ENCODE measurements around the gene TXLNG.

DNA sequence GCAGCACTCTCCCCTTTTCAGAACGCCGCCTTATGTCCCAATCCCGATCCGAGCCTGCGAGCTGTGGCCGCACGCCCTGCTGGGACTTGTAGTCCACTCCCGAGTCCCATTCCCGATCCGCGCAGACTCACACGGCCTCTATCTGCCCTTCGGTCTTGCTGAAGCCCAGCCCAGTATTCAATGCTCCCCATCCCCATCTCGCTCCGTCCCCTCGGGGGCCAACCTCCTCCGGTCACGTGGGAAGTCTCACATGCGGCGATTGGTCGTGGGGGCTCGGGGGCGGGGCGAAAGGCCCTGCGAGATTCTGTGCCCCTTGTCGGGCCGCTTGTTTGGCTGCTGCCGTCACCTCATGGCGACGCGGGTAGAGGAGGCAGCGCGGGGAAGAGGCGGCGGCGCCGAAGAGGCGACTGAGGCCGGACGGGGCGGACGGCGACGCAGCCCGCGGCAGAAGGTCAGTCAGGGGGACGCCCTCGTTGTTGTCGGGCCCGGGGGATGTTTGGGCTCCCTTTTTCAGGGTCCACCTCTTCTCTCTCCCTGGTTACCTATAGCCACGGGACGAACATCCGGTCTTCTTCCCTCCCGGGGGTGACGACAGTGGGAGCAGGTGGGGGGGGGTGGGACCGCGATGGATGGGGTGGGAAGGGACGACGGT, at the start of gene TXLNG:
- TF ChIP-seq, protein P1, sequence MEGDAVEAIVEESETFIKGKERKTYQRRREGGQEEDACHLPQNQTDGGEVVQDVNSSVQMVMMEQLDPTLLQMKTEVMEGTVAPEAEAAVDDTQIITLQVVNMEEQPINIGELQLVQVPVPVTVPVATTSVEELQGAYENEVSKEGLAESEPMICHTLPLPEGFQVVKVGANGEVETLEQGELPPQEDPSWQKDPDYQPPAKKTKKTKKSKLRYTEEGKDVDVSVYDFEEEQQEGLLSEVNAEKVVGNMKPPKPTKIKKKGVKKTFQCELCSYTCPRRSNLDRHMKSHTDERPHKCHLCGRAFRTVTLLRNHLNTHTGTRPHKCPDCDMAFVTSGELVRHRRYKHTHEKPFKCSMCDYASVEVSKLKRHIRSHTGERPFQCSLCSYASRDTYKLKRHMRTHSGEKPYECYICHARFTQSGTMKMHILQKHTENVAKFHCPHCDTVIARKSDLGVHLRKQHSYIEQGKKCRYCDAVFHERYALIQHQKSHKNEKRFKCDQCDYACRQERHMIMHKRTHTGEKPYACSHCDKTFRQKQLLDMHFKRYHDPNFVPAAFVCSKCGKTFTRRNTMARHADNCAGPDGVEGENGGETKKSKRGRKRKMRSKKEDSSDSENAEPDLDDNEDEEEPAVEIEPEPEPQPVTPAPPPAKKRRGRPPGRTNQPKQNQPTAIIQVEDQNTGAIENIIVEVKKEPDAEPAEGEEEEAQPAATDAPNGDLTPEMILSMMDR (IDR thresholded peaks at IDR 0.05; ENCODE audit: insufficient read depth, low read length): no peak
- peak; percentile 71; the same call in 1 of the 2 replicates for TF ChIP-seq POLR2AphosphoS5 (IDR thresholded peaks at IDR 0.05; ENCODE audit: low read depth)
- TF ChIP-seq, protein P2, sequence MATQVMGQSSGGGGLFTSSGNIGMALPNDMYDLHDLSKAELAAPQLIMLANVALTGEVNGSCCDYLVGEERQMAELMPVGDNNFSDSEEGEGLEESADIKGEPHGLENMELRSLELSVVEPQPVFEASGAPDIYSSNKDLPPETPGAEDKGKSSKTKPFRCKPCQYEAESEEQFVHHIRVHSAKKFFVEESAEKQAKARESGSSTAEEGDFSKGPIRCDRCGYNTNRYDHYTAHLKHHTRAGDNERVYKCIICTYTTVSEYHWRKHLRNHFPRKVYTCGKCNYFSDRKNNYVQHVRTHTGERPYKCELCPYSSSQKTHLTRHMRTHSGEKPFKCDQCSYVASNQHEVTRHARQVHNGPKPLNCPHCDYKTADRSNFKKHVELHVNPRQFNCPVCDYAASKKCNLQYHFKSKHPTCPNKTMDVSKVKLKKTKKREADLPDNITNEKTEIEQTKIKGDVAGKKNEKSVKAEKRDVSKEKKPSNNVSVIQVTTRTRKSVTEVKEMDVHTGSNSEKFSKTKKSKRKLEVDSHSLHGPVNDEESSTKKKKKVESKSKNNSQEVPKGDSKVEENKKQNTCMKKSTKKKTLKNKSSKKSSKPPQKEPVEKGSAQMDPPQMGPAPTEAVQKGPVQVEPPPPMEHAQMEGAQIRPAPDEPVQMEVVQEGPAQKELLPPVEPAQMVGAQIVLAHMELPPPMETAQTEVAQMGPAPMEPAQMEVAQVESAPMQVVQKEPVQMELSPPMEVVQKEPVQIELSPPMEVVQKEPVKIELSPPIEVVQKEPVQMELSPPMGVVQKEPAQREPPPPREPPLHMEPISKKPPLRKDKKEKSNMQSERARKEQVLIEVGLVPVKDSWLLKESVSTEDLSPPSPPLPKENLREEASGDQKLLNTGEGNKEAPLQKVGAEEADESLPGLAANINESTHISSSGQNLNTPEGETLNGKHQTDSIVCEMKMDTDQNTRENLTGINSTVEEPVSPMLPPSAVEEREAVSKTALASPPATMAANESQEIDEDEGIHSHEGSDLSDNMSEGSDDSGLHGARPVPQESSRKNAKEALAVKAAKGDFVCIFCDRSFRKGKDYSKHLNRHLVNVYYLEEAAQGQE (IDR thresholded peaks at IDR 0.05; ENCODE audit: insufficient replicate concordance, low read depth): no peak
- TF ChIP-seq GABPA (IDR thresholded peaks at IDR 0.05; ENCODE audit: low read depth): no peak
- no peak for TF ChIP-seq SPI1 (IDR thresholded peaks at IDR 0.05; ENCODE audit: borderline replicate concordance, low read depth)

Measured in HL-60 (cell line).